Right renal cortex interstitium (tissue), 3 donors: ENCODE results near the gene APBB2. TPM values are rescaled to one million over a fixed set of nuclear protein-coding genes. Genes with fewer than 3 reads are reported as not detected.

ENCODE experiments used
- DNase-seq, 3 donors: peaks; one replicate each; pipeline ENCODE4 v3.0.0-alpha.2; 2013; ENCODE audit warnings: low read depth in 3 of 3, low spot score in 2 of 3
- polyA plus RNA-seq, 3 donors: library from polyadenylated mRNA; unstranded; fragments of 120-200 nt; gene quantifications; one replicate each; pipeline ENCODE4 v1.2.1, GENCODE V29; 2013; ENCODE audit not compliant: insufficient read length in 3 of 3

APBB2 gene
- polyA plus RNA-seq, 3 donors = 46.8 to 52.3 (median 47.7) TPM

DNA sequence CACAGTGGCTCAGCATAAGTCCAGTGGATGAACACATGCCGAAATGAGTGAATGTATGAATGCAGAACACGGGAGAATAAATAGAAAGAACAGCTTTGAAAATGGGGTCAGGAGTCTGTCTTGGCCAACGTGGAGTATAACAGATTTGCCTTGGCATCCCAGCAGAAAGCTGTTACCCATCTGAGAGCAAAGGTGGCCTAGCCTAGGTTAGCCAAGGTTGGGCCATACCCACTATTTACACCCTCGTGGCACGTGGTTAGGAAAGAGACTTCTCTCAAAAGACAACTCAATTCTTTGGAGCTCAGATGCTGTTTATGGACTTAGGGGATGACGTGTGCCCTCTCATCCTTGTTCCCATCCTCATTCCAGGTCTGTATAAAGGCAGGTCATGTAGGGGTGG is 337.3 kb downstream of the APBB2 start:
- no peak for DNase-seq

DNA sequence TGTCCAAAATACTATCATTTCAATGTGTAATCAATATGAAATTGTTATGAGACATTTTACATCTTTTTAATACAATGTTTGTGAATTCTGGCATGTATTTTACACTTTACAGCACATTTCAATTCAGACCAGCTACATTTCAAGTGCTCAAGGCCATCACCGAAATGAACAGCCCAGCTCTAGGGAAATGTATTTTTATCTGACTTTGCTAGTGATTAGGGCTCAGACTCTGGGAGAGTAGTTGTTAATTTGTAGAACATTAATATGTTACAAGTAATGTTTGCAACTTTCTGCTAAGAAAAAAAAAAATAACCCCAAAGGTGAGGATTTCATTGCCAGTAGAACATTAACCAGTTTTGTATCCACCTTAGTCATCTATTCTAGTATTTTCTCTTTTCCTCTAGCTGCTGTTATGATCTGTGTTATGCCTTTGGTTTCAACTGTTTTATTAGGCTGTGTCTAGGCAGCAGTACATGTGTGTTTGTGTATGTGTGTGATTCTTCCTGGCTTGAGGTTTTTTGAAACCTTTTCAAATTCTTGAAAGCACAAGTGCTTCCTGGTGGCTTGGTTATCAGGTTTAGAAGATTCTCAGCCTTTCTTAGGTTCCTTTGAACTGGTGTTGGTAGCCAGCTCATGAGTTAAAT is 338.7 kb downstream of the APBB2 start:
- DNase-seq = no peak

DNA sequence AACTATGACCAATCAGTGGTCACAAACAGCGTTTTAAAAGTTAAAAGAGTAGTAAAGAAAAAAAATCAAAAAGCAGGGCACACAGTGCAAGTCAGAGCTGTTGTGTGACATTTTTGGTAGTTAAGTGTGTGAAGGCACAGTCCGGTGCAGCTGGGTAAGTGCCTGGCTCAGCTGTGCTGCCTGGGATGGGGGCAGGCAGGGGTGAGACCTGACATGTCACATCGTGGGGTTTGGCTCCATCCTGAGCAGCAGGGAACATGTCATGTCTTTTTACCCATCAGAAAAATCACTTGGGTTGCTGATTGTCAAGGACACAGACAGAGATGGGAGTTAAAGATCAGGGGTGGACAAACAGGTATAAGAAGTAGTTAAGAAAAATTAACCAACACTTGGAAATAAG is 339.4 kb downstream of the APBB2 start:
- no peak for DNase-seq

DNA sequence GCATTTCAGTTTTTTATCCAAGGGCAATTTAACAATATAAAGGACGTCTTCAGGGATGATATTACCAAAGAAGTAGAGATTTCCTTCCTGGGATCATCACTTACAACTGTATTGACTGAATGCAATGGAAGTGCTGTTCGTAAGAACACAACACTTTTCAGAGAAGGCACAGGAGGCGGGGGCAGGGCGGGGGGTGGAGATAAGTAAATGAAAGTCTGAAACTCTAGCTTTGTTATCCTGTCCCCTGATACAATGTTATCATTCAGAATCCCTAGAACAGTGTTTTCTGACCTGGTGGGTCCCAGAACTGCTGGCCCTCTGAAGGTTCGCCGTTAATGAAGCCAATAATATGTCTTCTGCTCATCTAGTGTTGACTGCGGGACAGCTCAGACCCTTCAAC is 340.0 kb downstream of the APBB2 start:
- DNase-seq = no peak

DNA sequence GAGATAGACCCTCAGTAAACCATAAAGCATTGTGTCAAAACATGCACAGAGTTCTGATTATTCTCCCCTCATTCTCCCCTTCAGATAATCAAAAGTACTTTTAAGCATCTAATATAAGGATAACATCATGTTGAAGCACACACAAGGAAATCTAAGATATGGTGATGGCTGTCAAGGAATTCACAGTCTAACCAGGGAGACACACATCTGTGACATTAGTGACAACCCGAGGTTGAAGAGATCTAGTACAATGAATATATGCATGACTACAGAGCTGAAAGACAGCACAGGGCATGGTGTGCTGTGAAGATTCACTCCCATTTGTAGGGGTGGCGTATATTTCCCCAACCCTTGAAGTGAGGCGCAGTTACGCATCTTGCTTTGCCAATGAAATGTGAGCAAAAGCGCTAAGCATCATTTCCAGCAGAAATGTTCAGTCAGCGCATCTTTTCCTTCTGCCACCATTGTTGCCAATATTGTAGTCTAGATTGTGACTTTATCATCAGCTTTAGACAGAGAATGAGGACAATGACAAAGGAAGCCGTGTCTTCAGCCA is 342.6 kb downstream of the APBB2 start:
- DNase-seq = no peak

DNA sequence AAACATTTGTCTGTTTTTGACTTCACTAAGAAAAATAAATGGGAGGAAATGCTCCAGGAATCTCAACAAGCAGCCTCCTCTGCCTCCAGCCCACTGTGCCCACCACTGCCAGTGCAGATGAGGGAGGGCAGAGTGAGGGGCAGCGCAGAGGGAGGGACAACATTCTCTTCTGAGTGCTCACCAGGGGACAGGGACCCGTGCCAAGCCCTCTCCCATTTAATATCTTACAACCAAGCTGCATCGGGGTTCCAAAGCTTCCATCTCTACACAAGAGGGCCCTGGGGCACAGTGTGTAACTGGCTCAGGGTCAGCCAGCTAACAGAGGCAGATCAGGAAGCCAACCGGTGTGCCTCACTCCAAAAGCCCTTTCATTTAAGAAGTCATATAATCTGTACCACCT is 344.2 kb downstream of the APBB2 start:
- no peak for DNase-seq

DNA sequence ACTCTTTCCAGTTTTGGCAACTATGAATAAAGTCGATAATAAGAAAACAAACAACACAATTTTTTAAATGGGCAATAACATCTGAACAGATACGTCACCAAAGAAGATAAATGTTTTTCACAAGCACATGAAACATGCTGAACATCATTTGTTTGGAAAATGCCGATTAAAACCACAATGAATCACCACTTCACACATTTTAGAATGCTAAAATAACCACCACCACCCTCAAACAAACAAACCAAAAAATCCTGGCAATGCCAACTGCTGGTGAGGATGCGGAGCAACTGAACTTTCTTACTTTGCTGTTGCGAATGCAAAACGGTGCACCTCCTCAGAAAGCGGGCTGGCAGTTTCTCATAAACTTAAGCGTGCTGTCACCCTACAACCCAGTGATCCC is 348.6 kb downstream of the APBB2 start:
- no peak for DNase-seq

DNA sequence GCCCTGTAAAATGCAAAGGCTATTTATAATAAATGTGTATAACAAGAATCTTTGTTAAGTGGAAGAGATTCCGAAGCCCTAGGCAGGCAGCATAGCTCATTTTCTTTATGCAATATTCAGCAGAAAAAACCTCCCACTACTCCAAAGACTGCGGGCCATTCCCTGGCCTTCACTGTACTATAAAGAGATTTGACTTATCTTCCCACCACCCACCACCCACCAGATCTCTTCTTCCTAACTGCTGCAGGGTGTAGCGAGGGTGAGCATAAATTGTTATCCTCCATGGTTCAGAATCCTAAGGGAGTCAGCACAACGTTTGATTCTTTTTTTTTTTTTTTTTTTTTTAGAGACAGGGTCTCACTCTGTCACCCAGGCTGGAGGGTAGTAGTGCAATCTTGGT is 349.8 kb downstream of the APBB2 start:
- DNase-seq = no peak

DNA sequence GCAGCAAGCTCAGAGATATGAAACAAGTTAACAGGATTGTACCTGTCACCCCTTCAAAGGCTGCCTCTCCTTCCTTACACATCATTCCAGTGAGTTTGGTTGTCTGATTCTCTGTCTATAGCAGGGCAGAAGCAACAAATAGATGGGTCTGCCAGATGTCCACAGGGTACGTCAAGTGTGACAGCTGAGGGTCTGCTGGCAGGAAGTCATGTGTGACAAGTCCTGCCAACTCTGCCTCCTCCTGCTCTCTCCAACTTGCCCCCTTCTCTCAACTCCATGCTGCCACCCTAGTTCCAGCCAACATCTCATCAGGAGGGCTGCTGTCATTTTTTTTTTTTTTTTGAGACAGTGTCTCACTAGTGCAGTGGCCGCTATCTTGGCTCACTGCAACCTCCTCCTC is 355.4 kb downstream of the APBB2 start:
- DNase-seq = no peak

DNA sequence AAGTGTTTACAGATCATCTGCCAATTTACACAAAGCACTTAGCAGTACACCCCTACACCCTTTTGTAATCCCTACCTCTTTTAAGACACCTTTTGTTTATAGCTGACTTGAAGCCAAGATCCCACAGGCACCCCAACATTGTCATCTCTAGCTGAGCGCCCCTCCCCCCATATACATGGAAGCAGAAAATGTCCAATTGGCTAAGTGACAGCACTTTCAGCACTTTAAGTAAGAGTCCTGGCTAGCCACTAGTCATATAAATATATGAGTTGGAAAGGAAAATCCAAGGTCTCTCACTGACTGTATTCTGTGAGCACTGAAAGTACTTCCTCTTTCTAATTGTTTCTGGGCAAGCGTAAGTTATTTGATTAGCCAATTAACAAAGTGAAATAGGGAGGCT is 356.4 kb downstream of the APBB2 start:
- DNase-seq = no peak

DNA sequence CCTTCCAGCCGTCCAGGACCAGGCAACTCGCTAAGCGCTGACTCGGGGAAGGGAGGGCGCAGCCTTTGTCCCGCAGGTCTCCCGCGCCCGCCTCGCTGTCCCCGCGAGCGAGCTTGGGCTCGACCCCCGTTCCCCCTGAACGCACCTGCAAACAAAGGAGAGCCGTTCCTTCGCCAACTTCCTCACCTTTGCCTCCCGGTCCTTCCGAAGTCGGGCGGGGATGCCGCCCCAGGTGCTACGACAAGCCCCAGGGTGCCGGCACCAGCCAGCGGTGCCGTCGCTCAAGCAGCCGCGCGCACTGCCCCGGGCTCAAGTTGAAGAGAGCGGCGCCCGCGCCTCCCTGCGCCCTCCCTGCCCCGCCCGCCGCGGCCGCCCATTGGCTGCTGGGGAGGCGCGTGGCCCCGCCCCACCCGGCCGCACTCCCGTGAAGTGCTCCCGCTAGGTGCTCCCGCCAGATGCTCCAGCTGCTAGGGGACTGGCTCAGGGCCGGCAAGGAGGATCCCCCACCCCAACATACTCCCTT is 357.4 kb downstream of the APBB2 start:
- DNase-seq = peak in 1 of 3 donors; percentile 54

DNA sequence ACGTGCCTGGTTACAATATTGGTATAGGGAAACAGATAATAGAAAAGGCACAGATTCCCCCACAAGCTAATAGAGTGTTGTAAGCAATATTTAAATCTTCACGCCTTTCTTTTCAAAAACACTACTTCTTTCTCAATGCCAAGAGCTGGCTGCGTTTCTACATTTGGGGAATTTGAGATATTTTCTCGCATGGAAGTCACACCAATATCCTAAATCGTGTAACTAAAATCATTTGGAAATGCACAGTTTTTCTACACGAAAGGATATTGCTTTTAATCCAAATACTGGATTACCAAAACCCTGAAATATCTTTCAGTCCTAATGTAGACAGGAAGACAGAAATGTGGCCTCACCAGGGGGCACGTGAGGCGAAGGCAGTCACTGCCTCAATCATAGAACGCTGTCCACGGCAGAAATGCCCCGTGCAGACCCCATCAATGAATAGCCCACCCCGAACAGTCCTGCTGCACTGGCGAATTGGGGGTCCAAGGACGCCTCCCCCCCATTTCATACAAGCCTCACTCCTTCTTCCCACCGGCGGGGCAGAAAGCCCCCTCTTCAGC is 358.0 kb downstream of the APBB2 start:
- no peak for DNase-seq

DNA sequence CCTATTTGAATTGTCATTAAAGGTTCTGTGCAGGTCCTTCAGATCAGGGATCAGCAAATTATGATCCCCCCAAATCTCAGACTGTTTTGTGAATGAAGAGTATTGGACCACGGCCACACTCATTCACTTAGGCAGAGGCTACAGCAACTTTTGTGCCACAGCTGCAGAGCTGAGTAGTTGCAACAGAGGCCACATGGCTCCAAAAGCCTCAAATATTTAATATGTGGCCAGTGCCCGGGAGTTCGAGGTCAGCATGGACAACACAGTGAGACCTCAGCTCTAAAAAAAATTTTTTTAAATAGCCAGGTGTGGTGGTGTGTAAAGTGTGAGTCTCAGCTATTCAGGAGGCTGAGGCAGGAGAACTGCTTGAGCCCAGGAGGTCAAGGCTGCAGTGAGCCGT is 363.8 kb downstream of the APBB2 start:
- DNase-seq = no peak

DNA sequence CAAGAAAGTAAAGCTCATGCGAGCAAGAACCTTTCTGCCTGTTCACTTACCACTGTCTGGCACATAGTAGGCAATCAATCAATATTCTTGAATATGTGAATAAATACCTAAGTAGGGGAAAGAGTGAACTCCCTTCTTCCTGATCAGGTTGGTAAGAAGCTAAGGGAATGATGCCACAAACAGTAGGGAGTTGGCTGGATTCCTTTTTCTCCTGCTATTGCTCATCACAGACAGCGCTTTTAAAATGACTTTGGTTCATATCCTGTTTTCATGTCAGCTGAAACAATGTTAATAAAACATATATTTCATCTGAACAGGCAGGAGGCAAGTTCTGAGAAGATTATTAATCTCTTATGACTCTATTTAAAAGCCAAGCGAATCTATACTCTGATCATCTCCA is 365.4 kb downstream of the APBB2 start:
- DNase-seq = no peak

DNA sequence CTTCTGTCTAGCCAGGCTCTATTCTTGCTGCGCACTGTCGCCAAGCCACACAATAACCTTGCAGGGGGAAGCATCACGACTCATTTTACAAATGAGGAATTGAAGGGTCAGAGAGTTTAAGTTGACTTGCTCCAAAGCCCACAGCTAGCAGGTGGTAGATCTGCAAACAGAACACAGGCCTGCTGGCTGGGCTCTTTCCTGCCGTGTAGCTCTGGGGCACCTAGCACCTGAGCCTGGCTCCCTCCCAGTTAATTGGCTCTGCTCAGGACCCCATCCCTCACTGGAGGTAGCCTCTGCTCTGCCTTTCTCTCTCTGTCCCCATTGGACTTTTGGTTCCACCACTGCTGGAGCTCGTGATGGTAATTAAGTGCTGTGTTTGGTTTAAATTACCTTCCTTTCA is 366.1 kb downstream of the APBB2 start:
- no peak for DNase-seq

DNA sequence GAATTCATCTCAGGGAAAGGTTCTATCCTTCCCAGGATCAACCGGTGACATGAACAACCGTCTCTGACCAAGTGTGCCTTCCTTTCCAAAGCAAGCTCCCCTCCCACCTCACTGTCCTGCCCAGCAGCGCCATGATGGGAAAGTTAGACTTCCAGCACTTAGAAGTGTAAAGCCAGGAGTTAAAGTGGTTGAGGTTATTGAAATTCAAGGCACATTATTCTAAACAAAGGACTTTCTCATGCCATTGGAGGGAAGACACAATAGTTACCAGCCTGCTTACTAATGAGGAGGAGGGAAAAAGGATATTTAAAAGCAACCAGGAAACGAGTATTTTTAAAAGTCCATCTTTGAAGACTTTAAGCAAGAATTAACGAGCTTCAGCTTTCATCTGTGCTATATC is 367.8 kb downstream of the APBB2 start:
- DNase-seq = no peak

DNA sequence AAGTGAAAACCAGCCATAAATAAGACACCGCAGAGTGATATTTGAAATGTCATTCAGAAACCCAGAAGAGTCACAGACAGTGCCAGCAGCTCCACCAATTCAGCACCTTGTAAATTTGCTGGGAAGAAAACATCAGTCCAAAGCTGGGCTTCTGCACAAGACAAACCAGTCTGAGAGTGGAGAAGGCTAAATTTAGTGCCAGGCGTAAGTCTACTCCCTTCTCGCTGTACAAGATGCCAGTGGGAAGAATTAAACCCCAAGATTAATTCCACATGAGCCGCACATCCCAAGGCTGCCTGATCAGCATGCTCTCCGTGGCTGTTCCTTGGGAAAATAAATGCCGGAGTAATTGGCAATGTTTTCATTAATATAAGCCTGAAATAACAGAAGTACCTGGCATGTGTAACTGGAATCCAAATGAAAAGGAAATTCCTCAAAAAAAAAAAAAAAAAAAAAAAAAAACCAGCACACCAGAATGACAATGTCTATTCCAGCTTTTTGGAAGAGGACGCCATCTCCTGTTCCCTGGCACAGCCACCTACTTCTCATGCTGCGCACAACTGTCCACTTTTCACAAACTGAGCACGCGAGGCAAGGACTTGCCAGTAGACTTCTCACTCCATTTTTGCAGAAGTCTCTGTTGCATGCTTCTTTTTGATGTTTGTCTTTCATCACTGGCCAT is 369.0 kb downstream of the APBB2 start:
- no peak for DNase-seq

DNA sequence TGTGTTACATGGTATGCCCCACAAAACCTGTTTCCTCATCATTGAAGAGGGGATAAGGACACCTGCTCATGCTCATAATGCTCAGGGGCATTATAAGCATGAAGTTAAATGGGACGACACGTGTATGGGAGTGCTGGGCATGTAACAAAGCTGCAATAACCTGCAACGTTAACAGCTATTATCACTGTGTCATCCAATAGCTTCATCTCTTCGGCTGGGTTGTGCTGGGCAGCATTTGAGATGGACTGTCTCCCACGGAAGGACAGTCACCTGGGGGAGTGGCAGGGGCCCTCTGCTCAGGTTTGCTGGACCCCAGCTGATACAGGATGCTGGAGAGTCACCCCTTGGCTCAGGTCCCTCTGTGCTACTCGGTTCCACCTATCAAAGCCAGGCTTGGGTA is 370.1 kb downstream of the APBB2 start:
- DNase-seq = no peak

DNA sequence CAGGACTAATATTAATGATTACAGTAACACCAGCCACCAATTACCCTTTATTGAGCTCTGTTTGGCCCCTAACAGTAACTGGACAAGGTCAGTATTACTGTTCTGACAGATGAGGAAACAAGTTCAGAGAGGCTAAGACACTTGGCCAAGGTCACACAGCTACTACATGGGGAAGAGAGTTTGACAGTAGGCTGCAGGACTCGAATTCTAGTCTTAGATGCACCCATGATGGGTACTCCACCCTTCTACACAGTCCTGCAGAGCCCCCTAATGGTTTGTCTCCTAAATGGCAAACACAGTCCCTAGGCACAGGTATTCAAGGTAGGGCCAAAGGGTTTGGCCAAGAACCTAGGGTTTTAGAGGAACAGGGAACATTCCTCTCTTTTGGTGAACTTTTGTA is 370.6 kb downstream of the APBB2 start:
- DNase-seq = no peak

DNA sequence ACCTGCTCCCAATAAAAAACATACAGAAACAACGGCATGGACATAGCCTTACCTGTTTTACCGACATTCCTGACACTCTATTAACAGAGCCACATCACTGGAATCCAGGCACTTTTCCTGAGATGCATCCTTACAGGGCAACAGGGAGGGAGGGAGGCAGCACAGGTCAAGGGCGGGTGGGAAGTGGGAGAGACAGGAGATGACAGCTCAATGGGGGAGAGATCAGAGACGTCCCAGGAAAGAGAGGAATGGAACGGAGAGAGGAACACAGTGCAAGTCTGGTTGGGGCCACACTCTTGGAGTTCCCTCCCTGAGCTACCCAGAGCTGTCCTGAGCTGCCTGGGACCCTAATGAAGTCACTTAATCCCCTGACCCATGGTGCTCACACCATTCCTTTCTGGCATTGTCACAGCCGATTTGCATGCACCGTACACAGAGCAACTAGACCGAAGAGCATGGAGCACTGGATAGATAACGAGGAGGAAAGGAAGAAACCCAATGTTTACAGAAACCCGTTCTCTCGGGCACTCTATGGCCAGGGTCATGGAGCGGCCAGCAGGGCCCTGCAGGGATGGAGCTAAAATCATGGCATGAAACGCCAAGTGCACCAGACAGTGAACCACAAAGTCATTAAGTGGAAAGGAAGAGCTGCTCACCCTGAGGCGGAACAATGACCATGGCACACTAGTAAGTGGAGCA is 371.5 kb downstream of the APBB2 start:
- DNase-seq = no peak

DNA sequence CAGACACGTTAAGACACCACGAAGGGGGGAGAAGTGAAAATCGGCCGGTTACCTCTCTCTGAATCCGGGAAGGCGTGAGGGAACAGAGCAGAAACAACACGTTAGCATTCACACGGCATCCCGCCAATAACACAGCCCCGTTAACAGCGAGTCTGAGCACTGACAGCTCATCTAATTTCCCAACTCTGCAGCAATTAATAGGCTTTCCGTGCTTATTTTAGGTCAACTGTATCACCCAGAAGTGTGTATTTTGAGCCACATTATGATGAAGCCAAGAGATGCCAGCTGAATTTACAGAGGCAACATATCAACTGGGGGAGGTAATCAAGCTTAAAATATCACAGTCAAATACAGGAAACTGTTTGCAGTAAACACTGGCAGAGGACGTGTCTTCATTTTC is 372.0 kb downstream of the APBB2 start:
- no peak for DNase-seq
